ENCODE data around the gene ATXN7L3.

Gene ATXN7L3

GRCh38 chr17:44174427-44174826 is 25.3 kb downstream of the ATXN7L3 start:
- H3K9me3 ChIP-seq (ENCODE audit: control insufficient read depth, low read length): no peaks in the 10 kb centered on the region
- H3K4me1 ChIP-seq (ENCODE audit: control insufficient read depth, insufficient read depth, low read length, poor library complexity, severe bottlenecking): no peaks in the 10 kb centered on the region
- no peaks in the 10 kb centered on the region for H3K27me3 ChIP-seq (replicated peaks; ENCODE audit: control insufficient read depth, insufficient read depth, low read length, poor library complexity, severe bottlenecking)
- H3K27ac ChIP-seq (ENCODE audit: insufficient read depth, low read length, poor library complexity, severe bottlenecking): no peak overlapping the region
- peaks cover 15% of the 10 kb centered on the region for H3K36me3 ChIP-seq (ENCODE audit: control insufficient read depth, insufficient read depth, low read length)
- DNase-seq: no peak
- no peak overlapping the region for H3K4me3 ChIP-seq (ENCODE audit: insufficient read depth, low read depth, low read length, poor library complexity, severe bottlenecking)

DNA sequence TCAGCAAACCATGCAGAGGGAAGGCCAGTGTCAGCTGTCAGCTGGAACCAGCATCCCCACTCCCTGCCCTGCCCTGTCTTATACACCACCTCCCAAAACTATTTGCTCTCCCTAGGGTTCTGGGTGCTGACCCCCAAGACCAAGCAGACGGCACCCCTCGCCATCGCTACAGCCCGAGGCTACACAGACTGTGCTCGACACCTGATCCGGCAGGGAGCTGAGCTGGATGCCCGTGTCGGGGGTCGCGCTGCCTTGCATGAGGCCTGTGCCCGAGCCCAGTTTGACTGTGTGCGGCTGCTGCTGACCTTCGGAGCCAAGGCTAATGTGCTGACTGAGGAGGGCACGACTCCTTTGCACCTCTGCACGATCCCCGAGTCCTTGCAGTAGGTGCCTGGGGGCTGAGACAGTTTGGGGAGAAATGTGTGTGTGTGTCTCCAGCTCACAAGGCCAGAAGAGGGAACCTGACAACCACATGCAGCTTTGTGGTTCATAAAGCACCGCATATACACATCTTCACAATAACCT is 27.7 kb downstream of the ATXN7L3 start:
- H3K36me3 ChIP-seq (ENCODE audit: control insufficient read depth, insufficient read depth, low read length): no peaks in the 10 kb centered on the region
- H3K9me3 ChIP-seq (ENCODE audit: control insufficient read depth, low read length): no peaks in the 10 kb centered on the region
- no peak for DNase-seq
- no peaks in the 10 kb centered on the region for H3K4me1 ChIP-seq (ENCODE audit: control insufficient read depth, insufficient read depth, low read length, poor library complexity, severe bottlenecking)
- no peak overlapping the region for H3K4me3 ChIP-seq (ENCODE audit: insufficient read depth, low read depth, low read length, poor library complexity, severe bottlenecking)
- H3K27me3 ChIP-seq (replicated peaks; ENCODE audit: control insufficient read depth, insufficient read depth, low read length, poor library complexity, severe bottlenecking): no peaks in the 10 kb centered on the region
- H3K27ac ChIP-seq (ENCODE audit: insufficient read depth, low read length, poor library complexity, severe bottlenecking): no peak overlapping the region

GRCh38 chr17:44170499-44171201 is 29.0 kb downstream of the ATXN7L3 start, which contains the start of gene ASB16:
Gene ASB16, plus strand, starts transcription at chr17:44170704. Its CDS starts 86 bp downstream, at chr17:44170790.
- Histone ChIP-seq H3K27ac (ENCODE audit: insufficient read depth, low read length, poor library complexity, severe bottlenecking) (no peak within 1 kb of the TSS), H3K36me3 (ENCODE audit: control insufficient read depth, insufficient read depth, low read length) (no peaks in the 10 kb centered on the region), H3K27me3 (replicated peaks; ENCODE audit: control insufficient read depth, insufficient read depth, low read length, poor library complexity, severe bottlenecking) (no peaks in the 10 kb centered on the region), H3K4me3 (ENCODE audit: insufficient read depth, low read depth, low read length, poor library complexity, severe bottlenecking) (no peak within 1 kb of the TSS), H3K9me3 (ENCODE audit: control insufficient read depth, low read length) (no peaks in the 10 kb centered on the region), H3K4me1 (ENCODE audit: control insufficient read depth, insufficient read depth, low read length, poor library complexity, severe bottlenecking) (no peaks in the 10 kb centered on the region)
- DNase-seq: no peak

- Histone ChIP-seq H3K4me1 (ENCODE audit: control insufficient read depth, insufficient read depth, low read length, poor library complexity, severe bottlenecking) (no peaks in the 10 kb centered on the region), H3K27ac (ENCODE audit: insufficient read depth, low read length, poor library complexity, severe bottlenecking) (no peak overlapping the region), H3K27me3 (replicated peaks; ENCODE audit: control insufficient read depth, insufficient read depth, low read length, poor library complexity, severe bottlenecking) (no peaks in the 10 kb centered on the region), H3K4me3 (ENCODE audit: insufficient read depth, low read depth, low read length, poor library complexity, severe bottlenecking) (no peak overlapping the region), H3K36me3 (ENCODE audit: control insufficient read depth, insufficient read depth, low read length) (no peaks in the 10 kb centered on the region), H3K9me3 (ENCODE audit: control insufficient read depth, low read length) (no peaks in the 10 kb centered on the region)
- no peak for DNase-seq
These were observed 29.6 kb downstream of the ATXN7L3 start for GRCh38 chr17:44170135-44170498.

DNA sequence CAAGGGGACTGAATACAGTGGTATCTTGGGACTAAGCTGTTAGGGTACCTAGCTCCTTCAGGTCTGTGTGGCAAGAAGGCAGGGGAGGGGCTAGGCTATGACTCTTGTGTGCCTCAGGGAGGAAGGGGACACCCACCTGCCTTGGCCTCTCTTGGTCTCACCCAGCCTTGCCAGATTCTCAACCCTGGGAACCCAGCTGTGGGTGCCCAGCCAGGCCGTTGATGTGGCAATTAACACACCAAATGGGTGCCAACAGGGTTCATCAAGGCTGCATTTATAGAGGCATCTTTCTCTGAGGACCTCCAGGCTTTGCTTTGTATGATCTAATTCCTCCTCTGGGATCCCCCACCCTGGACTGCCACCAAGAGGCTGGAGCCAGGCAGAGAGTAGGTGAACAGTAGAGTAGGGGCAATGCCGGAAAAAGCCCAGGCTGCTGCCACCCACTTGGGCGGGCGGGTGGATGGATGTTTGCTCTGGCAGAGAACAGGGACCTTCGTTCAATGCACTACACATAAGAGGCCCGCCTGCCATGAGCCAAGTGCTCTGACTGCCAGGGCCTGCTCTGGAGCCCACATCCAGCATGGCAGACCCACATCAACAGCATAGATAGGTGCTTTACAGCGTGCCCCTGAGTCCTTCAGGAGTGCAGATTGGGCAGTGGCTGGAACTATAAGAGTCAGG is 32.4 kb downstream of the ATXN7L3 start:
- Histone ChIP-seq H3K9me3 (ENCODE audit: control insufficient read depth, low read length) (no peaks in the 10 kb centered on the region), H3K27me3 (replicated peaks; ENCODE audit: control insufficient read depth, insufficient read depth, low read length, poor library complexity, severe bottlenecking) (no peaks in the 10 kb centered on the region), H3K36me3 (ENCODE audit: control insufficient read depth, insufficient read depth, low read length) (no peaks in the 10 kb centered on the region), H3K4me3 (ENCODE audit: insufficient read depth, low read depth, low read length, poor library complexity, severe bottlenecking) (no peak overlapping the region), H3K27ac (ENCODE audit: insufficient read depth, low read length, poor library complexity, severe bottlenecking) (no peak overlapping the region), H3K4me1 (ENCODE audit: control insufficient read depth, insufficient read depth, low read length, poor library complexity, severe bottlenecking) (no peaks in the 10 kb centered on the region)
- no peak for DNase-seq

DNA sequence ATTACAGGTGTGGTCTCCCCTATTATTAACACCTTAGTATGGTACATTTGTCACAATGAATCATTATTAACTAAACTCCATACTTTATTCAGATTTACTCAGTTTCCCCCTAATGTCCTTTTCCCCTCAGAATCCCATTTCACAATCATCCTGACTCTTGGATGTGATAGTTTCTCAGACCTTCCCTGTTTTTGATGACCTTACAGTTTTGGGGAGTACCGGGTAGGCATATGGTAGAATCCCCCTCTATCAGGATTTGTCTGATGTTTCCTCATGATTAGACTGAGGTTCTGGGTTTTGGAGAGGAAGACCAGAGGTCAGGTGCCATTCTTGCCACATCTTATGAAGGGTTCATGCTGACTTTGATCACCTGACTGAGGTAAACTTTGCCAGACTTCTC is 35.2 kb downstream of the ATXN7L3 start:
- DNase-seq: no peak
- Histone ChIP-seq H3K27me3 (replicated peaks; ENCODE audit: control insufficient read depth, insufficient read depth, low read length, poor library complexity, severe bottlenecking) (no peaks in the 10 kb centered on the region), H3K36me3 (ENCODE audit: control insufficient read depth, insufficient read depth, low read length) (no peaks in the 10 kb centered on the region), H3K4me1 (ENCODE audit: control insufficient read depth, insufficient read depth, low read length, poor library complexity, severe bottlenecking) (no peaks in the 10 kb centered on the region), H3K4me3 (ENCODE audit: insufficient read depth, low read depth, low read length, poor library complexity, severe bottlenecking) (no peak overlapping the region), H3K9me3 (ENCODE audit: control insufficient read depth, low read length) (no peaks in the 10 kb centered on the region), H3K27ac (ENCODE audit: insufficient read depth, low read length, poor library complexity, severe bottlenecking) (no peak overlapping the region)

DNA sequence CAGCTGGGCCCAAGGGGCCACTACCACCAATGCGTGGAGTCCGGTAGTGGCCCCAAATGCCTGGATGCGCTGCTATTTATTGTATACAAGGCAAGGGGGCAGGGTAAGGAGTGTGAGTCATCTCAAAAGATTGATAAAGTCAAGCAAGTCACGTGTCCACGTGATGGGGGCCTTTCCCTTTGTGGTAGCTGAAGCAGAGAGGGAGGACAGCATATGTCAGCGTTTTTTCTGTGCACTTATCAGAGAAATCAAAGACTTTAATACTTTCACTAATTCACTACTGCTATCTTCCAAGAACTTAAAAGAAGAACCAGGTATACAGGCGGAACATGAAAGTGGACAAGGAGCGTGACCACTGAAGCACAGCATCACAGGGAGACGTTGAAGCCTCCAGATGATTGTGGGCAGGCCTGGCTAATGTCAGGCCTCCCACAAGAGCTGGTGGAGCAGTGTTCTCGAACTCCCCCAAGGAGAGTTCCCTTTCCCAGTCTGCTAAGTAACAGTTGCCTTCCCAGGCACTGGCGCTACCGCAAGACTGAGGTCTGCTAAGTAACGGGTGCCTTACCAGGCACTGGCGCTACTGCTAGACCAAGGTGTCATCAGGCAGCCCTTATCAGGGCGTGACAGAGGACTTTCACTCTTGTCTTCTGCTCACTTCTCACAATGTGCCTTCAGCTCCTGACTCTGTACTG is 40.0 kb downstream of the ATXN7L3 start:
- Histone ChIP-seq H3K27ac (ENCODE audit: insufficient read depth, low read length, poor library complexity, severe bottlenecking) (peak overlapping the region; percentile 42), H3K4me3 (ENCODE audit: insufficient read depth, low read depth, low read length, poor library complexity, severe bottlenecking) (no peak overlapping the region), H3K27me3 (replicated peaks; ENCODE audit: control insufficient read depth, insufficient read depth, low read length, poor library complexity, severe bottlenecking) (no peaks in the 10 kb centered on the region), H3K9me3 (ENCODE audit: control insufficient read depth, low read length) (no peaks in the 10 kb centered on the region), H3K36me3 (ENCODE audit: control insufficient read depth, insufficient read depth, low read length) (no peaks in the 10 kb centered on the region), H3K4me1 (ENCODE audit: control insufficient read depth, insufficient read depth, low read length, poor library complexity, severe bottlenecking) (no peaks in the 10 kb centered on the region)
- DNase-seq: peak; percentile 8 to 49 (median 21)

GRCh38 chr17:44155488-44155887 is 44.2 kb downstream of the ATXN7L3 start:
- Histone ChIP-seq H3K9me3 (ENCODE audit: control insufficient read depth, low read length) (no peaks in the 10 kb centered on the region), H3K4me3 (ENCODE audit: insufficient read depth, low read depth, low read length, poor library complexity, severe bottlenecking) (no peak overlapping the region), H3K4me1 (ENCODE audit: control insufficient read depth, insufficient read depth, low read length, poor library complexity, severe bottlenecking) (no peaks in the 10 kb centered on the region), H3K27me3 (replicated peaks; ENCODE audit: control insufficient read depth, insufficient read depth, low read length, poor library complexity, severe bottlenecking) (no peaks in the 10 kb centered on the region), H3K36me3 (ENCODE audit: control insufficient read depth, insufficient read depth, low read length) (no peaks in the 10 kb centered on the region), H3K27ac (ENCODE audit: insufficient read depth, low read length, poor library complexity, severe bottlenecking) (no peak overlapping the region)
- DNase-seq: no peak

GRCh38 chr17:44152875-44153274 is 46.8 kb downstream of the ATXN7L3 start:
- Histone ChIP-seq H3K27me3 (replicated peaks; ENCODE audit: control insufficient read depth, insufficient read depth, low read length, poor library complexity, severe bottlenecking) (no peaks in the 10 kb centered on the region), H3K4me3 (ENCODE audit: insufficient read depth, low read depth, low read length, poor library complexity, severe bottlenecking) (no peak overlapping the region), H3K27ac (ENCODE audit: insufficient read depth, low read length, poor library complexity, severe bottlenecking) (no peak overlapping the region), H3K4me1 (ENCODE audit: control insufficient read depth, insufficient read depth, low read length, poor library complexity, severe bottlenecking) (no peaks in the 10 kb centered on the region), H3K36me3 (ENCODE audit: control insufficient read depth, insufficient read depth, low read length) (no peaks in the 10 kb centered on the region), H3K9me3 (ENCODE audit: control insufficient read depth, low read length) (no peaks in the 10 kb centered on the region)
- DNase-seq: no peak
